SJSA1 (cell line): ENCODE data around the gene POU5F1. TPM values are rescaled to one million over a fixed set of nuclear protein-coding genes. Genes with fewer than 3 reads are reported as not detected.

Experiments
- DNase-seq, 2 experiments: peaks; one replicate each; pipeline ENCODE4 v3.0.0-alpha.2; 2015 to 2020; ENCODE audit warnings: low spot score in 2 of 2, low read depth in 1 of 2
- H3K27ac ChIP-seq: fragments of 250-450 bp; sonication (Bioruptor Pico); 2 replicates; pipeline ENCODE4 v1.5.1; 2020; ENCODE audit warnings: mild to moderate bottlenecking, moderate library complexity
- H3K27me3 ChIP-seq: fragments of 250-450 bp; sonication (Bioruptor Pico); replicated peaks from 2 replicates; pipeline ENCODE4 v1.5.1; 2020; ENCODE audit warnings: mild to moderate bottlenecking, moderate library complexity
- H3K36me3 ChIP-seq: fragments of 250-450 bp; sonication (Bioruptor Pico); 2 replicates; pipeline ENCODE4 v1.5.1; 2020; ENCODE audit warnings: mild to moderate bottlenecking
- H3K4me1 ChIP-seq: fragments of 250-450 bp; sonication (Bioruptor Pico); replicated peaks from 2 replicates; pipeline ENCODE4 v1.6.1; 2021; ENCODE audit warnings: mild to moderate bottlenecking
- H3K4me3 ChIP-seq: fragments of 250-450 bp; sonication (Bioruptor Pico); 2 replicates; pipeline ENCODE4 v1.5.1; 2020; ENCODE audit warnings: mild to moderate bottlenecking
- H3K9me3 ChIP-seq: fragments of 250-450 bp; sonication (Bioruptor Pico); replicated peaks from 2 replicates; pipeline ENCODE4 v1.5.1; 2020; ENCODE audit warnings: mild to moderate bottlenecking
- total RNA-seq: library from RNA; depleted of rRNA; stranded (reverse); fragments of >200 nt; shearing (Covaris generic); gene quantifications from 2 replicates; pipeline ENCODE4 v1.2.3, GENCODE V29; 2014

Gene POU5F1
- total RNA-seq, 1 experiment from 2014 or later, result not detected

GRCh38 chr6:31154436-31154835 lies 16.0 kb downstream of the POU5F1 start:
- no peak for DNase-seq
- Histone ChIP-seq H3K36me3 (peaks cover 40% of the 10 kb centered on the region), H3K27ac (no peak overlapping the region), H3K27me3 (no peaks in the 10 kb centered on the region), H3K4me3 (no peak overlapping the region), H3K9me3 (no peaks in the 10 kb centered on the region), H3K4me1 (peaks cover 10% of the 10 kb centered on the region)

DNA sequence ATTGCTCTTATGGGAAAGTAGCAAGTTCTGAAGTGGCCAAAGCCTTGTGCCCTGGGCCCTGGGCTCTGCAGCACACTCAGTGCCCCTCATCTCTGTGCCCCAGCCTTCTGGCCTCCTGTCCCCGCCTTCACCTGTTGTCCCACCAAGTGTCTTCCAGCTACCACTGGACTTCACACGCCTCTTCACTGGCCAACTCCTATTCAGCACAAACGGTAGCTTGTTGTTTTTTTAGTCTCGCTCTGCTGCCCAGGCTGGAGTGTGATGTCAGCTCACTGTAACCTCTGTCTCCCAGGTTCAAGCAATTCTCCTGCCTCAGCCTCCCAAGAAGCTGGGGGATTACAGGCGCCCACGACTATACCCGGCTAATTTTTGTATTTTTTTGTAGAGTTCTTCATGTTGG lies 17.7 kb downstream of the POU5F1 start:
- no peak for DNase-seq
- Histone ChIP-seq H3K27me3 (no peaks in the 10 kb centered on the region), H3K27ac (no peak overlapping the region), H3K4me3 (no peak overlapping the region), H3K36me3 (peaks cover 38% of the 10 kb centered on the region), H3K4me1 (peaks cover 6% of the 10 kb centered on the region), H3K9me3 (no peaks in the 10 kb centered on the region)

- DNase-seq, result no peak
- Histone ChIP-seq H3K27ac (no peak overlapping the region), H3K9me3 (no peaks in the 10 kb centered on the region), H3K4me3 (no peak overlapping the region), H3K36me3 (peaks cover 39% of the 10 kb centered on the region), H3K4me1 (no peaks in the 10 kb centered on the region), H3K27me3 (no peaks in the 10 kb centered on the region)
Observed at GRCh38 chr6:31149827-31150447, 20.5 kb downstream of the POU5F1 start.

GRCh38 chr6:31145386-31145785 lies 25.1 kb downstream of the POU5F1 start:
- H3K4me3 ChIP-seq, result no peak overlapping the region
- H3K27me3 ChIP-seq, result no peaks in the 10 kb centered on the region
- 0 out of 2 replicates have a peak, but pooled peaks cover 4% of the 10 kb centered on the region for H3K4me1 ChIP-seq
- H3K36me3 ChIP-seq, result peaks cover 47% of the 10 kb centered on the region
- H3K27ac ChIP-seq, result no peak overlapping the region
- no peak for DNase-seq
- H3K9me3 ChIP-seq, result no peaks in the 10 kb centered on the region

DNA sequence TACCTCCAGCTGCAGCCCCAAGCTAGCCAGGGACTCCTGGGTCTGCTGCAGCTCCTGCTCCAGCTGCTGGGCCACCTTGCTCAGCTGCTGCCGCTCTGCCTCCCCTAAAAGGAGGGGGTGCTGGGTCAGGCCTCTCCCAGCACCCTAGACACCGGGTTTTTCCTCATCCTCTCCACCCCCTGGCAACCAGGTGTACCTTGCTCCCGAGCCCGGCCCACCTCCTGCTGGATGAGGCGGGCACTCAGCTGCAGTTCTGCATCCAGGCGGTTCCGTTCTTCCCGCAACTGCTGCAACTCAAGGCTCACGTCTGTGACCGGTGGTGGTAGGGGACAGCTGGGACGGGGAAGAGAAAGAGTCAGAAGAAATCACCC lies 25.5 kb downstream of the POU5F1 start:
- H3K36me3 ChIP-seq, result peaks cover 42% of the 10 kb centered on the region
- 0 out of 2 replicates have a peak, but pooled peaks cover 4% of the 10 kb centered on the region for H3K4me1 ChIP-seq
- DNase-seq, result no peak
- H3K27ac ChIP-seq, result no peak overlapping the region
- H3K4me3 ChIP-seq, result no peak overlapping the region
- no peaks in the 10 kb centered on the region for H3K27me3 ChIP-seq
- no peaks in the 10 kb centered on the region for H3K9me3 ChIP-seq

DNA sequence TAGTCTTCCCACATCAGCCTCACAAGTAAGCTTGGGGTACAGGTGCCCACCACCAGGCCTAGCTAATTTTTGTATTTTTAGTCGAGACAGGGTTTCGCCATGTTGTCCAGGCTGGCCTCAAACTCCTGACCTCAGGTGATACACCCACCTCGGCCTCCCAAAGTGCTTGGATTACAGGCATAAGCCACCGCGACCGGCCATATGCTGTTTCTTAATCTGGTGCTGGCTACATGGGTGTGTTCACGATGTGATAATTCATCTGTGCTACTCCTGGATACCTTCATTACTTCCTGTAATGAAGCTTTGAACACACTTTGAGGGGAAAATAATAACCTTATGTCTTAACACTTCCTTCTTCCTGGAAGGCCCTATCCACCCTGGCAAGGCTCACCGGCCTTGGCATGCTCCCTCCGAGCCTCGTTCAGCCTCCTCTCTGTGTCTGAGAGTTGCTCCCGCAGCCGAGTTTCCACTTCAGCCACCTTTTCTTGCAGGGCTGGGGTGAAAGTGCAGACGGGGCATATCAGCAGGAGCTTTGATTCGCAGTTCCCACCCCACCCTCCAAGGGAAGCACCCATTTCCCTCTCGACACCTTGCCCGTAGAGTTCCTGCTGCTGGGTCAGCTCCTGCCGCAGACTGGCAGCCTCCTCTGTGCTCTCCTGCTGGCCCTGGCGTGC lies 26.0 kb downstream of the POU5F1 start:
- no peak overlapping the region for H3K4me3 ChIP-seq
- no peaks in the 10 kb centered on the region for H3K9me3 ChIP-seq

DNA sequence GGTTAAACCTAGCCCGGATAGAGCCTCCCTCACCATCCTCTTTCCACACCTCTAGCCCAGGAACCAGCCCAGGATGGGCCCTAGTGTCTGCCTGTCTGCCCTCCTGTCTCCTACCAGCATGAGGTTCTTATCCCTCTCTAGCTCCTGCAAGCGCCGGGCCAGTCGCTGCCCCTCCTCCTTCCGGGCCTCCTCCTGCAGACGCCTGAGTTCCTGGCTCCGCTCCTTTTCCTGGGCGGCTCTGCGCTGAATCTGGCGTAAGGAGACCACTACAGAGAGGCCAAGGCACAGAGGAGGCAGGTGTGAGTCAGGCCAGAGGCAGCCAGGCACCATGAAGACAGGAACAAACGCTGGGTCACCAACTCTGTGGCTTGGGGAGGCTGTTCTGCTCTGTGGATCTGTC lies 27.3 kb downstream of the POU5F1 start:
- Histone ChIP-seq H3K9me3 (no peaks in the 10 kb centered on the region), H3K27ac (no peak overlapping the region), H3K36me3 (peaks cover 37% of the 10 kb centered on the region), H3K4me1 (peaks cover 14% of the 10 kb centered on the region), H3K27me3 (no peaks in the 10 kb centered on the region), H3K4me3 (no peak overlapping the region)
- no peak for DNase-seq

More for the DNA sequence above, 26.0 kb downstream of the POU5F1 start:
- Histone ChIP-seq H3K4me1 (peaks cover 9% of the 10 kb centered on the region), H3K27me3 (no peaks in the 10 kb centered on the region), H3K36me3 (peaks cover 37% of the 10 kb centered on the region), H3K27ac (no peak overlapping the region)
- no peak for DNase-seq

DNA sequence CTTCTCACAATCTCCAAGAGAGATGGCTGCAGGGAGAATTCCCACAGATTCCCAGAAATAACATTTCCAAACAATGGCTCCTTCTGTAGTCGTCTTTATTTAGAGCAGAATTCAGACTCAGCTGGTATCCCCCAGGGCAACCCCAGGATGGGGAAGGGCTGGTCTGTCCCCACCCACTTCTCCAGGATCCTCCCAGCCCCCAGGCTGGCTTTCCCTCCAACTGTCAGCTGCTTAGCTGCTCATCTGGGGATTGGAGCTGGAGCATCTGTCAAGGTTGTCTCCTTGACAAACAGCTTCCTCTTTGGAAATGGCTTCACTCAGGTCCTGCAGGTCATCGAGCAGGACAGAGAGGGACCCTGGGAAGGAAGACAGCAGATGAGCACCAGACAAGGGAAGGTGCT lies 28.1 kb downstream of the POU5F1 start:
- no peaks in the 10 kb centered on the region for H3K27me3 ChIP-seq
- H3K4me3 ChIP-seq, result no peak overlapping the region
- no peak overlapping the region for H3K27ac ChIP-seq
- no peaks in the 10 kb centered on the region for H3K9me3 ChIP-seq
- DNase-seq, result no peak
- peaks cover 34% of the 10 kb centered on the region for H3K36me3 ChIP-seq
- H3K4me1 ChIP-seq, result peaks cover 18% of the 10 kb centered on the region

DNA sequence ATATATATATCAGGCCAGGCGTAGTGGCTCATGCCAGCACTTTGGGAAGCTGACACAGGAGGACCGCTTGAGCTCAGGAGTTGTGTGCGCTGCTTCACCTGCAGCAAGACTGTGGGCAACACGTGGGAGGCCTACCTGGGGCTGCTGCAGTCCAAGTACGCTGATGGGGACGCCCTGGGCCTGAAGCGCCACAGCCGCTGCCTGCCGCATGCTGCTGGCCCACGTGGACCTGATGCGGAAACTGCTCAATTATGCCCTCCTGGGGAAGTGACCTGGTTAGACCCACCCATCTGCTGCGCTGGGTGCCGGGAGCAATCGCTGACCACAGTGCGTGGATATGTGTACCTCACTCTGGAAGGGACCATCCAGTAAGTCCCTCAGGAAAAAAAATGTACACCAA lies 29.8 kb downstream of the POU5F1 start:
- no peak for DNase-seq
- Histone ChIP-seq H3K4me1 (peaks cover 18% of the 10 kb centered on the region), H3K9me3 (no peaks in the 10 kb centered on the region), H3K36me3 (peaks cover 28% of the 10 kb centered on the region), H3K27ac (no peak overlapping the region), H3K27me3 (no peaks in the 10 kb centered on the region), H3K4me3 (no peak overlapping the region)

DNA sequence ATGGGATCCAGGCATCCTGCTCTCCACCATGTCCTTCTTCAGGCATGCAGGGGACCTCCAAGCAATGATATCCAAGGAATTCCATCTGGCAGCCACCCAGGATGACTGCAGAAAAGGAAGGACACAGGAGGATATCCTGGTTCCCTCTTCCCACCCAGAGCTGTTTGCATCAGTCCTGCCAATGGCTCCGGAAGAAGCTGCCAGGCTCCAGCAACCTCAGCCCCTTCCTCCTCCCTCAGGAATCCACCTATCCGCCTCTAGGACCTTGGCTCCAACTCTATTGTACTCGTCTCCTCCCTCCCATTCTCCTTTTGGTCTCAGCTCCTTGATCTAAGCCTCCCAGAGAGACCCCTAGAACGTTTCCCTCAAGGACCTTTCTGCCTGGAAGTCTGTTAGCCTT lies 30.9 kb downstream of the POU5F1 start:
- H3K4me1 ChIP-seq, result peaks cover 18% of the 10 kb centered on the region
- H3K9me3 ChIP-seq, result no peaks in the 10 kb centered on the region
- DNase-seq, result peak; percentile 47 to 64
- H3K27me3 ChIP-seq, result no peaks in the 10 kb centered on the region
- no peak overlapping the region for H3K4me3 ChIP-seq
- no peak overlapping the region for H3K27ac ChIP-seq
- H3K36me3 ChIP-seq, result peaks cover 20% of the 10 kb centered on the region

GRCh38 chr6:31138982-31139381 lies 31.5 kb downstream of the POU5F1 start, which contains the start of gene PSORS1C2:
Gene PSORS1C2, minus strand, starts transcription at chr6:31139066. Its CDS starts 40 bp downstream, at chr6:31139026.
- H3K4me3 ChIP-seq, result no peak within 1 kb of the TSS
- no peaks in the 10 kb centered on the region for H3K27me3 ChIP-seq
- no peak within 1 kb of the TSS for H3K27ac ChIP-seq

DNA sequence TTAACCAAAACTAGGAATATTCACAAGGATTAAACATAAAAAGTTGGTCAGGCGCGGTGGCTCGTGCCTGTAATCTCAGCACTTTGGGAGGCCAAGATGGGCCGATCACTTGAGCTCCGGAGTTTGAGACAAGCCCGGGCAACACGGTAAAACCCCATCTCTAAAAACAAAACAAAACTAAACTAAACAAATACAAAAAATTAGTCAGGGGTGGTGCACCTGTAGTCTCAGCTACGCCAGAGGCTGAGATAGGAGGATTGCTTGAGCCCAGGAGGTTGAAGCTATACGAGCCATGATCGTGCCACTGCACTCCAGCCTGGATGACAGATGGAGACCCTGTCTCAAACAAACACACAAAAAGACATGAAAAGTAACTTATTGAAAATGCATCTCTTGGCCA lies 34.8 kb downstream of the POU5F1 start:
- DNase-seq, result no peak
- no peak overlapping the region for H3K27ac ChIP-seq
- no peaks in the 10 kb centered on the region for H3K36me3 ChIP-seq
- H3K4me3 ChIP-seq, result no peak overlapping the region
- no peaks in the 10 kb centered on the region for H3K9me3 ChIP-seq
- H3K27me3 ChIP-seq, result no peaks in the 10 kb centered on the region
- H3K4me1 ChIP-seq, result peaks cover 14% of the 10 kb centered on the region

More at GRCh38 chr6:31138982-31139381, 31.5 kb downstream of the POU5F1 start, which contains the start of gene PSORS1C2:
- Histone ChIP-seq H3K36me3 (peaks cover 14% of the 10 kb centered on the region), H3K9me3 (no peaks in the 10 kb centered on the region), H3K4me1 (peaks cover 18% of the 10 kb centered on the region)
- DNase-seq, result no peak

DNA sequence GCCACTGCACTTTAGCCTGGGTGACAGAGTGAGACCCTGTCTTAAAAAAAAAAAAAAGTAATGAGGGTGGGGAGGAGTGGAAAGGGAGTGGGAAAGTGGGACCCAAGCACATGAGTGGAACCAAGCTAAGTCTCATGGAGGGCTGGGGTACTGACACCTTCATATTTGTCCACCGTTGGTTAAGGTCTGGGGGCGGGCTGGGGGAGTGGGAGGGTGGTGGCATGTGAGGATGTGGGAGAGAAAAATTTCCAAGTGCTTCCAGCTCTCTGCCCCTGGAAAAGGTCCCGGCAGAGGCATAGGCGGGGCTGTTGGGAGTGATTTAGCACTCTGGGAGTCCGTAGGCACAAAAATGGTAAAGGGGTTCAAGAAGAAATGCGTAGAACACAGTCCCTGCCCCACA lies 37.7 kb downstream of the POU5F1 start:
- Histone ChIP-seq H3K36me3 (no peaks in the 10 kb centered on the region), H3K9me3 (no peaks in the 10 kb centered on the region), H3K27ac (no peak overlapping the region), H3K4me1 (peaks cover 4% of the 10 kb centered on the region), H3K27me3 (no peaks in the 10 kb centered on the region), H3K4me3 (no peak overlapping the region)
- DNase-seq, result no peak

DNA sequence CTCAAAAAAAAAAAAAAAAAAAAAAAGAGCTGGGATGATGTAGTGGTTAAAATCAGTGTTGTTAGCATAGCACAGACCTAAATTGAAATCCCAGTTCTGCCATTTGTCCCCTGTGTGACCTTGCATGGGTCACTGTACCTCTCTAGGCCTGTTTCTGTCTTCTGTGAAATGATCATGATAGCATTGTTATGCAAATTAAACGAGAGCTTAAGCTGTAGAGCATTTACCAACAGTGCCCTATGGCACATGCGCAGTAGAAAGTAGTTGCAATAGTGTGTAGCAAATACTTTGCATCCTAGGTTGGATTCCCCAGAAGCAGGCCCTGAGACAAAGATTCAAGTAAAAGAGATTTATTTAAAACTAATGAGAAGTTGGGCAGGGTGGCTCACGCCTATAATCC lies 38.9 kb downstream of the POU5F1 start:
- peaks cover 3% of the 10 kb centered on the region; the same call in 1 of the 2 replicates for H3K4me1 ChIP-seq
- no peaks in the 10 kb centered on the region for H3K27me3 ChIP-seq
- no peak overlapping the region for H3K27ac ChIP-seq
- H3K9me3 ChIP-seq, result no peaks in the 10 kb centered on the region
- H3K4me3 ChIP-seq, result no peak overlapping the region
- DNase-seq, result no peak
- H3K36me3 ChIP-seq, result no peaks in the 10 kb centered on the region
